ENCODE data around the gene PIKFYVE. TPM values are rescaled to one million over a fixed set of nuclear protein-coding genes. Genes with fewer than 3 reads are reported as not detected.

PIKFYVE gene
- total and polyA plus RNA-seq, 2 of the 8 experiments (the other 6 are each of a cell fraction or from before 2014, with no cell fraction given), result 8.8 to 33.5 TPM

GRCh38 chr2:208278549-208278948, 12.5 kb downstream of the PIKFYVE start:
- no peaks in the 10 kb centered on the region for H3K9me3 ChIP-seq (ENCODE audit: insufficient read depth in 2 of 2, low read depth in 1 of 2, low read length in 1 of 2)
- H3K4me1 ChIP-seq (replicated peaks in 1 of 4; ENCODE audit: control insufficient read depth in 3 of 4, insufficient read depth in 4 of 4, low read length in 3 of 4), result no peaks in the 10 kb centered on the region
- no peak overlapping the region for H2AK5ac ChIP-seq (ENCODE audit: low read depth, low read length)
- DNase-seq (ENCODE audit: low read depth in 1 of 2, low spot score in 2 of 2), result no peak
- peaks cover 16 to 80% (median 54%) of the 10 kb centered on the region in 4 experiments for H3K36me3 ChIP-seq (ENCODE audit: control insufficient read depth in 2 of 4, insufficient read depth in 4 of 4, low read length in 3 of 4)
- H2BK120ac ChIP-seq (replicated peaks; ENCODE audit: low read depth, low read length), result no peak overlapping the region
- H2BK15ac ChIP-seq (ENCODE audit: low read length), result no peak overlapping the region
- H2AFZ ChIP-seq (ENCODE audit: low read length), result no peak overlapping the region
- no peak overlapping the region for H4K5ac ChIP-seq (ENCODE audit: insufficient read length, low read depth, low read length)
- H4K8ac ChIP-seq (ENCODE audit: extremely low read depth, insufficient read depth, low read length), result no peak overlapping the region
- peaks cover 3% of the 10 kb centered on the region; the same call in 1 of the 2 replicates for H3K79me1 ChIP-seq (ENCODE audit: low read depth, low read length)
- no peak for FAIRE-seq
- H2BK5ac ChIP-seq (ENCODE audit: low read depth, low read length), result no peak overlapping the region
- no peak overlapping the region for H2BK12ac ChIP-seq (ENCODE audit: low read depth, low read length)
- no peak overlapping the region for H3K9ac ChIP-seq (replicated peaks in 1 of 4; ENCODE audit: extremely low read depth in 1 of 4, low read depth in 3 of 4, low read length in 3 of 4)
- no peak overlapping the region for H4K91ac ChIP-seq (replicated peaks; ENCODE audit: insufficient read length, low read length)
- no peak overlapping the region for H2BK20ac ChIP-seq (ENCODE audit: low read length)
- peaks cover 0 to 8% of the 10 kb centered on the region in 2 experiments for H4K20me1 ChIP-seq (replicated peaks in 1 of 2; ENCODE audit: control insufficient read depth in 1 of 2, insufficient read depth in 2 of 2, low read length in 2 of 2)
- no peaks in the 10 kb centered on the region for H3K27me3 ChIP-seq (replicated peaks in 1 of 4; ENCODE audit: control insufficient read depth in 3 of 4, extremely low read depth in 1 of 4, insufficient read depth in 3 of 4, low read length in 3 of 4)
- ChIA-PET CTCF (ENCODE audit: partially characterized antibody) (interaction anchor here (0.9 kb wide), 1 partner anchor 103 kb away, joined by 3 read pairs; no protein-coding TSS in a partner anchor), POLR2A (ENCODE audit: partially characterized antibody) (interaction anchor here (1.3 kb wide), 1 partner anchor 11 kb away, joined by 5 read pairs; no protein-coding TSS in a partner anchor)
- no peak overlapping the region for H3K27ac ChIP-seq (ENCODE audit: low read depth, low read length)
- no peak overlapping the region for H3K18ac ChIP-seq (ENCODE audit: extremely low read depth, low read length)
- H3K14ac ChIP-seq (ENCODE audit: insufficient read length), result no peak overlapping the region
- no peak overlapping the region for H3K4ac ChIP-seq (replicated peaks; ENCODE audit: insufficient read length, low read depth, low read length)
- H3K23me2 ChIP-seq (ENCODE audit: low read depth, low read length), result no peaks in the 10 kb centered on the region
- 94% methylated on average over 2 of the region's 2 CpGs; no CpG with 5 or more reads in 1 of the 2 experiments for whole genome bisulfite sequencing, 2 experiments (ENCODE audit: extremely low coverage in 1 of 2, insufficient coverage in 1 of 2, insufficient read length in 1 of 2, insufficient replicate concordance in 2 of 2, low coverage in 1 of 2, low lambda C conversion rate in 2 of 2, missing lambda C conversion rate in 1 of 2)
- no peaks in the 10 kb centered on the region for H3K79me2 ChIP-seq (ENCODE audit: control insufficient read depth in 1 of 2, insufficient read depth in 2 of 2, low read length in 2 of 2)
- H3K4me3 ChIP-seq (ENCODE audit: extremely low read depth in 1 of 4, insufficient read depth in 2 of 4, low read depth in 3 of 4, low read length in 4 of 4), result no peak overlapping the region
- no peak overlapping the region for H3K56ac ChIP-seq (replicated peaks; ENCODE audit: insufficient read length, low read depth, low read length)
- H3K23ac ChIP-seq (ENCODE audit: insufficient read length), result no peak overlapping the region
- no peak overlapping the region for H3K4me2 ChIP-seq (ENCODE audit: insufficient read depth in 1 of 2, low read depth in 2 of 2, low read length in 2 of 2)
- TF ChIP-seq SP1 (IDR thresholded peaks at IDR 0.05; ENCODE audit: low read depth, low read length) (no peak), KDM5A (IDR thresholded peaks at IDR 0.05; ENCODE audit: low read length) (no peak), RXRA (IDR thresholded peaks at IDR 0.05; ENCODE audit: insufficient read depth, low read depth, low read length) (no peak), CREB1 (IDR thresholded peaks at IDR 0.05) (no peak), POLR2A (IDR thresholded peaks at IDR 0.05; ENCODE audit: control extremely low read depth in 1 of 2, low read depth in 2 of 2, low read length in 2 of 2) (no peak), BACH1 (IDR thresholded peaks at IDR 0.05; ENCODE audit: low read length) (no peak), MAFK (IDR thresholded peaks at IDR 0.05; ENCODE audit: low read depth, low read length) (no peak), TAF1 (IDR thresholded peaks at IDR 0.05; ENCODE audit: low read depth, low read length) (no peak), KDM1A (IDR thresholded peaks at IDR 0.05; ENCODE audit: borderline replicate concordance, low read length) (no peak), POU5F1 (IDR thresholded peaks at IDR 0.05; ENCODE audit: low read depth, low read length) (no peak), JUND (IDR thresholded peaks at IDR 0.05; ENCODE audit: low read length) (no peak), RAD21 (IDR thresholded peaks at IDR 0.05 in 1 of 2, conservative IDR thresholded peaks at IDR 0.05 in 1 of 2; ENCODE audit: low read depth in 2 of 2, low read length in 2 of 2) (no peak), SRF (IDR thresholded peaks at IDR 0.05; ENCODE audit: low read depth, low read length) (no peak), YY1 (IDR thresholded peaks at IDR 0.05; ENCODE audit: low read depth, low read length) (no peak), NRF1 (IDR thresholded peaks at IDR 0.05; ENCODE audit: low read depth, low read length) (no peak), TCF12 (IDR thresholded peaks at IDR 0.05; ENCODE audit: low read depth, low read length) (no peak)
- TF ChIP-seq, protein P1, sequence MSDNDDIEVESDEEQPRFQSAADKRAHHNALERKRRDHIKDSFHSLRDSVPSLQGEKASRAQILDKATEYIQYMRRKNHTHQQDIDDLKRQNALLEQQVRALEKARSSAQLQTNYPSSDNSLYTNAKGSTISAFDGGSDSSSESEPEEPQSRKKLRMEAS (IDR thresholded peaks at IDR 0.05), result no peak
